GM19043 (cell line): Measurements from ENCODE around the gene GATAD2A.

ENCODE experiments used
- ATAC-seq: cut with Tn5 transposase; IDR thresholded peaks from one replicate; pipeline ENCODE4 v1.9.1; 2021; ENCODE audit warnings: low read depth; ENCODE audit not compliant: unreplicated experiment

Gene GATAD2A

DNA sequence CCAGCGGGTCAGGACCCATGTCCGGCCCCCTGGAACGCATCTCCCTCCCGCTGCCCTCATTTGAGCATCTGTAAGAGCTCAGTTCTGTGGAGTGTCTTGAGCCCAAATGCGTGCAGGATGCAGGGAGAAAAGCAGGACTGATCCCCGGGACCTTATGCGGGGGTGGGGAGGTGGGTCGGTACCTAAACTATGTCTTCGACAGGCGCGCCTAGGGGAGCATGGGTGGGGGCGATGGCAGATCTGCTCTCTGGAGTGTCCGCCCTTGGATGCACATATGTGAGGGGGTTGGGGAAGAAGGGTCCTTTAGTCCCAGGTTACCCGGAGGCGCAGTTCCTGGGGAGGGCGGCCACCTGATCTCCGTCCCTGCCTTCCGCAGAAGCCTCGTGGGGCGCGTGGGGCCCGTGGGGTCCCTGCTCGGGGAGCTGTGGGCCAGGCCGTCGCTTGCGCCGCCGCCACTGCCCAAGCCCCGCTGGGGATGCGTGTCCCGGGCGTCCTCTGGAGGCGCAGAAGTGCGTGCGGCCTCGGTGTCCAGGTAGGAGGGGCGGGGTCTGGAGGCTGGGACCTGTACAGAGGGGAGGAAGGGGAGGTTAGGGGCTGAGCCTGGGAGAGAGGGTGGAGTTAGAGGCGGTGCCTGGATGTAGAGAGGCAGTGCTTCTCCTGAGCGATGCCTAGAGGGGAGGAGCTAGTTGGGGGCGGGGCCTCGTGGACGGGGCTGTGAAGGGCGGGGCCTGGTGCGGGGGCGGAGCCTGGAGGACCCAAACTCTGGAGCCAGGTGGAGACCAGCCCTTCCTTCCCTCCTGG is 135.4 kb downstream of the GATAD2A start:
- no peak for ATAC-seq

DNA sequence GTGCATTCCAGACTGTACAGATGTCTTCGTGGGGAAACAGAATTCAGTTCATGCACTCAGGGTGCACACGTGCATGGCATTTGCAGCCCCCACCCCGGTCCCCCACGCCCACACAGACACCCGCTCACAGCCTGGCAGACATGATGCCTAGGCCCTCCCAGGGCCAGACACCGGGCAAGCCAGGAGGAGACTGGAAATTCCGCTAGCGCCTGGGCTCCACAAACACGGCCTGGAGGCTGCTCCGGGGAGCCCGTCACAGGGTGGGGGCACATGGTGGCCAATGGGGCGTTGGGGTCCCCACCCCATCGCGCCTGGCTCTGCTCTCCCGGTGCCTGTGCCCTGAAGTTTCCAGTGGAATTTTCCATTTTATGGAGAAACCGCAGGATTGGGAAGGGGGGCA is 136.1 kb downstream of the GATAD2A start:
- ATAC-seq, result no peak

DNA sequence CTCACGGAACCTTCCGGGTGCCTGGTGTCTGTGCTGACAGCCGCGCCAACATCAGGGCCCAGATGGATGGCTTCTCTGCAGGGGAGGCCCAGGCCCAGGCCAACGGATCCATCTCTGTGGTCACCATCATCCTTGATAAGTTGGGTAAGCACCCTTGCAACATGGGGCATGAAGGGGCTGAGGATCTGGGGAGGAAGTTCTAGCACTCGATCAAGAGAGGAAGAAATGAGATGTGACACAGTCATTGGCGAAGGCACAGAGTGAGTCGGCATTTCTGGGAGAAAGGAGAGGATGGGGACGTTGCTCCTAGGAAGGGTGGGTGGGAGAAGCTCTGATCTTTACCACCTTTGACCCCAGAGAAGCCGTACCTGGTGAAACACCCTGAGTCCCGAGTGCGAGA is 137.0 kb downstream of the GATAD2A start:
- ATAC-seq, result no peak

DNA sequence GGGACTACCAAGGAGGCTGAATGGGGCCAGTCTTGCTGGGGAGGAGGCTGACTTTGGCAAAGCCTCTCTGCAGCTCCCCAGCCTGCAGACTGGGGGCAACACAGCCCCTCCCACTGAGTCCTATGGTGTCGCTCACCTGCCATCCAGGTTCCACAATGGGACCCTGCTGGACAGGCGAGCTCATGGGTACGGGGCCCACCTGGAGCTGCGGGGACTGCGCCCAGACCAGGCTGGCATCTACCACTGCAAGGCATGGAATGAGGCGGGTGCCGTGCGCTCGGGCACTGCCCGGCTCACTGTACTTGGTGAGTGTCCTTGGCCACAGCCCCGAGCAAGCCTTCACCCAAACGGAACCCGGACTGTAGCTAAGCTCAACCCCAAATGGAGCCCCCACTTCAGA is 137.6 kb downstream of the GATAD2A start:
- ATAC-seq, result no peak

DNA sequence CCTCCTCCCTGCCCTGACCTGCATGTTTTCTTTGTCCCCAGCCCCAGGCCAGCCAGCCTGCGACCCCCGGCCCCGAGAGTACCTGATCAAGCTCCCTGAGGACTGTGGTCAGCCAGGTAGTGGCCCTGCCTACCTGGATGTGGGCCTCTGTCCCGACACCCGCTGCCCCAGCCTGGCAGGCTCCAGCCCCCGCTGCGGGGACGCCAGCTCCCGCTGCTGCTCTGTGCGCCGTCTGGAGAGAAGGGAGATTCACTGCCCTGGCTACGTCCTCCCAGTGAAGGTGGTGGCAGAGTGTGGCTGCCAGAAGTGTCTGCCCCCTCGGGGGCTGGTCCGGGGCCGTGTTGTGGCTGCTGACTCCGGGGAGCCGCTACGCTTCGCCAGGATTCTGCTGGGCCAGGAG is 138.2 kb downstream of the GATAD2A start:
- ATAC-seq, result no peak

DNA sequence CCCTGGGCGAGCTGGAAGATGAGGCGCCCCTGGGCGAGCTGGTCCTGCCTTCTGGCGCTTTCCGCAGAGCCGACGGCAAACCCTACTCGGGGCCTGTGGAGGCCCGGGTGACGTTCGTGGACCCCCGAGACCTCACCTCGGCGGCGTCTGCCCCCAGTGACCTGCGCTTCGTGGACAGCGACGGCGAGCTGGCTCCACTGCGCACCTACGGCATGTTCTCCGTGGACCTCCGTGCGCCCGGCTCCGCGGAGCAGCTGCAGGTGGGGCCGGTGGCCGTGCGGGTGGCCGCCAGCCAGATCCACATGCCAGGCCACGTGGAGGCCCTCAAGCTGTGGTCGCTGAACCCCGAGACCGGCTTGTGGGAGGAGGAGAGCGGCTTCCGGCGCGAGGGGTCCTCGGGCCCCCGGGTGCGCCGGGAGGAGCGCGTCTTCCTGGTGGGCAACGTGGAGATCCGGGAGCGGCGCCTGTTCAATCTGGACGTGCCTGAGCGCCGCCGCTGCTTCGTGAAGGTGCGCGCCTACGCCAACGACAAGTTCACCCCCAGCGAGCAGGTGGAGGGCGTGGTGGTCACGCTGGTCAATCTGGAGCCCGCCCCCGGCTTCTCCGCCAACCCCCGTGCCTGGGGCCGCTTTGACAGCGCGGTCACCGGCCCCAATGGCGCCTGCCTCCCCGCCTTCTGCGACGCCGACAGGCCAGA is 138.9 kb downstream of the GATAD2A start:
- no peak for ATAC-seq

DNA sequence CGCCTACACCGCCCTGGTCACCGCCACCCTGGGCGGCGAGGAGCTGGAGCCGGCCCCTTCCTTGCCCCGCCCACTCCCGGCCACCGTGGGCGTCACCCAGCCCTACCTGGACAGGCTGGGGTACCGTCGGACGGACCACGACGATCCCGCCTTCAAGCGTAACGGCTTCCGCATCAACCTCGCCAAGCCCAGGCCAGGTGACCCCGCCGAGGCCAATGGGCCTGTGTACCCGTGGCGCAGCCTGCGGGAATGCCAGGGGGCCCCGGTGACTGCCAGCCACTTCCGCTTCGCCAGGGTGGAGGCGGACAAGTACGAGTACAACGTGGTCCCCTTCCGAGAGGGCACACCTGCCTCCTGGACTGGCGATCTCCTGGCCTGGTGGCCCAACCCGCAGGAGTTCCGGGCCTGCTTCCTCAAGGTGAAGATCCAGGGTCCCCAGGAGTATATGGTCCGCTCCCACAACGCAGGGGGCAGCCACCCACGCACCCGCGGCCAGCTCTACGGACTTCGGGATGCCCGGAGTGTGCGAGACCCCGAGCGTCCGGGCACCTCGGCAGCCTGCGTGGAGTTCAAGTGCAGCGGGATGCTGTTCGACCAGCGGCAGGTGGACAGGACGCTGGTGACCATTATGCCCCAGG is 139.6 kb downstream of the GATAD2A start:
- ATAC-seq, result no peak

DNA sequence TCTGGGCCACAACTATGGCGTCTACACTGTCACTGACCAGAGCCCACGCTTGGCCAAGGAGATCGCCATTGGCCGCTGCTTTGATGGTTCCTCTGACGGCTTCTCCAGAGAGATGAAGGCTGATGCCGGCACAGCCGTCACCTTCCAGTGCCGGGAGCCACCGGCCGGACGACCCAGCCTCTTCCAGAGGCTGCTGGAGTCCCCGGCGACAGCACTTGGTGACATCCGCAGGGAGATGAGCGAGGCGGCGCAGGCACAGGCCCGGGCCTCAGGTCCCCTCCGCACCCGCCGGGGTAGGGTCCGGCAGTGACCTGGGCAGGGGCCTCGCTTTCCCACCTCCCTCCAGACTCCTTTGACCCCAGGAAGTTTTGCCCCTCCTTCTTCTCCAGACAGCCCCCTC is 140.2 kb downstream of the GATAD2A start:
- ATAC-seq, result no peak

DNA sequence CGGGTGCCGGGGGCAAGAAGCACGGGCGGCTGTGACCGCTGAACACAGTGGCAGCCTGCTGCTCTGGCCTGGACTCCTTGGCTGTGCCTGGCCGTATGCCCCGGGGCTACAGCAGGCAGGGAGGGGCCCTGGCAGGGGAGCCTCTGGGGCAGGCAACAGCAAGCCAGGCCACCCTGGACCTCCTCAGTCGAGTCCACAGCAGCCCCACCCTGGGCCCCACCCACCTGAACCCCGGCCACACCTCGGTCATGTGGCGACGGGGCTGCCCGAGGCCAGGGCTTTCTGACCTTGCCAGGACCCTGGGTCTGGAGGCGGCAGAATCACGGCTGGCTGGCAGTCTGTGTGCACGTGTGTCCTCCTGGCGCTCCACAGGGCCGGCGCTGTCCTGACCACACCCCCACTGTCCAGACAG is 141.3 kb downstream of the GATAD2A start:
- ATAC-seq, result no peak

DNA sequence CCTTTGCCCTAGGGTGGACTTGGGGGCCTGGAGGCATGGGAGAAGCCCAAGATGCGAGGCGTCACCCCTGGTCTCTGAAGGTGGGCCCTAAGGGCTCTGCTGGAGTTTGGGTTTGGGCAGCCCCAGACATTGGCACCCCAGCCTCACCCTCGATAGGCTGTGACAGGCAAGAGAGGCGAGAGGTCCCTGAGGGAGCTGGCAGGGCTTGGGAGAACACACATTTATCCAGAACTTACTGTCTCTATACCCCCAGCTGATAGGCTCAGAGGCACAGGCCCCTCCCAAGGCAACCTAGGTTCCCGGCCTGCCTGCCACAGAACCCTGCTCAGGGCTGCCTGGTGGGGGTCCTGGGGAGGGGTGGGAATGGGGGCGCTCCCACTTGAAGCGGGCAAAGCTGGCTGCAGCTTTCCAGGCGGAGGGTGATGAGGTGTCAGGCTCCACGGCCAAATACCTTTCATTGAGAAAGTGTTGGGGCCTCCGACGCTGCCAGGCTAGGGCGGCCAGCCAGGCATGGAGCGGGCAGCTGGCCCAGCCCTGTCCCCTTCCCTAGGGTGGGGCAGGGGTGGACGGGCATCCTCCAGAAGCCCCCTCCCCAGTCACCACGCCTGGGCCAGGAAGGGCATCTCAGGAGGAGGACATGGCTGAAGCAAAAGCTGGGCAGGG is 142.3 kb downstream of the GATAD2A start:
- no peak for ATAC-seq

DNA sequence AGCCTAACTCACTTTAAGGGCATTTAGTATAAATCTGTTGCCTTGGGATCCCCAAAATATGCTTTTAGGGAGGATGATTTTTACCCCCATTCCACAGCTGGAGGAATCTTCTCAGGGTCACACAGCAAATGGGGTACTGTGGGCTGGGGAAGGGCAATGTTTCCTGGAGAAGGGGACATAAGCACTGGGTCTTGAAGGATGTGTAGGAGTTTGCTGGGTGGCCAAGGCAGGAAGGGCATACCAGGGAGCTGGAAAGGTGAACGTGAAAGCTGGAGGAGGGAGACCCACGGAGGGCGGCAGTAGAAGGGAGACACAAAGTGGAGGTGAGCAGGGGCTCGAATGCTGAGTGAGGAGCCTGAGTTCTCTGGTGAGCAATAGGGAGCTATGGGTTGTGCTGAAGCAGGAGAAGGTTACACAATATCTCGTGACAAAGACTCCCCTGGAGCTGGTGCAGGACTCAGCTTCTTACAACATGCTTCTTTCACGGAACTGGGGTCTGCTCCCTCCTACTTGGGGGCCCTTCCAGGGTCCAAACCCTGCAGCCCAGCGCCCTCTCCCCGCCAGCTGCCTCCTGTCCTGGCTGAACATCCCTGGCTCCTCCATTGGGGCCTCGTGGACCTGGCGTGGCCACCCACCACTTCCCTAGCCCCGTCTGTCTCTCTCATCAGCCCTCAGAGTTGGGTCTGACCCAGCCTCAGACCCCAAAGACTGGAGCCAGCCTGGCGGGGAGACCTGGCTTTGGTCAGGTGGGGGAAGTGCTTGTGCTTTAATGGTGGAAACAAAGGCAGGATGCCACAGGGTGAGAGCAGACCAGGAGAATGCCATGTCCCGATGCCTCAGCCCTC is 143.7 kb downstream of the GATAD2A start:
- no peak for ATAC-seq

DNA sequence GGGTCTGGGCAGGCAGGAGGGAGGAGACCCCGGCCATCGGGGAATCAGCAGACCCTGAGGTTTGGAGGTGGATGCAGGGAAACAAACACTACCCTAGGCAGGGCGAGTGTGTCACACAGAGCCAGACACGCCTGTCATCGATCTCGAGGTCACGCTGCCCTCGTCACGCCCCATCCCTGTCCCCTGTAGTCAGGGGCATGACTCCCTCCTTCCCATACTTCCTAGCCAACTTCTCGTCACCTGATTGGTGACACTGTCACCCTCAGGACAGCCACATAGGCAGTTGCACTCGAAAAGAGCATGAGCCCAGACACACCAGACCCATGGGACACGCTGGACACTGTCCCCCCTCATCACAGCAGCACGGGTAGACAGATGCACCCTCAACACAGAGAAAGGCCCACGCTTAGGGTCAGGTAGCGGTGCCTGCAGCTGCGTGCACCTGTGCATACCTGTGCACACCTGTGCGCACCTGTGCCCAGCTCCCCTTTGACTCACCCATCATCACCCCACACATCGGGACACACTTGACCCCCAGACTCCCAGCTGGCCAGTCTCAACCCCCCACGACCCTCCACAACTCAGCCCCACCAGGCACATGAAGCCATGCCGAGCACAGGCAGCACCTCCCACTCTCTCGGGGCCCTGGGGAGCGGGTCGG is 144.5 kb downstream of the GATAD2A start:
- no peak for ATAC-seq

DNA sequence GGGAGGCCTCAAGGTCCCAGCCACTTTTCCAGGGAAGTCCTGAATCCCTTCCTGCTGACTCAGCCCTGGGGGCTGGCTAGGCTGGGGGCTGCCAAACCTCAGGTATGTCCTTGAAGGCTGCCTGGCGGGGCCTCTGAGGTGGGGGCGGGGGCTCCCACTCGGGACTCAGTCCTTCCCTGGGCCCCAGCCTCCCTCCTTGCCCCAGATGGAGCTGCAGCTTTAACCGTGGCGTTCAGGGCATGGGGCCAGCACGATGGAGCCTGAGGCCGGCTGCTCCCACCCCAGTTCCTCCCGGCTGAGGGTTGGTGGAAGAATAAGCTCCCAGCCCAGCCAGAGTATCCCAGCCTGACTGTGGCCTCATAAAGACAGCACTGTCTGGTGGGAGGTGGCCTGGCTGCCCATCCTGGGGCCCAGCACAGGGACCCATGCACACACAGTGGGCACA is 145.0 kb downstream of the GATAD2A start:
- ATAC-seq, result no peak

DNA sequence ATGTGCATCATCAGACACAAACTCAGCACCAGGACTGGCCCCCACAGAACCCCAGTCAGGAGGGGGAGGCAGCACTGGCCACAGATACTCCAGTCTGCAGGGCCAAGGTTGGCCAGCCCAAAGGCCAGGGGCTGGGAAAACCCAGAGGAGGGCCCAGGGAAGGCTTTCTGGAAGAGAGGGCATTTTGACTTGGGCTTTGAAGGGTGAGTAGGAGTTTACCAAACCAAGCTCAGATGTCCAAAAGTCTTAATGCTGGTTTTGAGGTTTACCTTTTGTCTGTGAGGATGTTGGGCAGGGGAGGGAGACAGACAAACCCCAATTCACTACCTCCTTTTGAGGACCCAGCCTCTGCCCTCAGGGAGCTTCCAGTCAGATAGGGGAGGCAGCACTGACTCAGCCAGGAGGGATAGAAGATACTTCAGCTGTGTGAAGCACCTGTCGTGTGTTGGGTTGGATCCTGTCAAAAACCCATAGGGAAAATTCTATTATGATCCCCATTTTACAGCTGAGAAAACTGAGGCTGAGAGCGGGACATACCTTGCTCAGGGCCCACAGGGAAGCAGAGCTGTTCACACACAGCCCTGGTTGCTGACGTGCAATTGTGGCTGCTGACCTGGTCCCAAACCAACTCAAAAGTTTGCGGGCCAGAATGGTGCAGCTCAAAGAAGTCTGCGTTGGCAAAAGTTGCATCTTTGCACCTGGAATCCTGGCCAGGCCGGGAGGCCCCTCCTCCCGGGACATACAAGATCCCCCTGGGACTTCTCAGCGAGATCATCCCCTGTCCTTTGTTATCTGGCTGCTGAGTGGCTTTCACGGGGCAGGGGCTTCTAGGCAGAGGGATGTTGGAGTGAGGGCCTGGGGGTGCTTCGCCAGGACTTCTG is 145.7 kb downstream of the GATAD2A start:
- no peak for ATAC-seq

DNA sequence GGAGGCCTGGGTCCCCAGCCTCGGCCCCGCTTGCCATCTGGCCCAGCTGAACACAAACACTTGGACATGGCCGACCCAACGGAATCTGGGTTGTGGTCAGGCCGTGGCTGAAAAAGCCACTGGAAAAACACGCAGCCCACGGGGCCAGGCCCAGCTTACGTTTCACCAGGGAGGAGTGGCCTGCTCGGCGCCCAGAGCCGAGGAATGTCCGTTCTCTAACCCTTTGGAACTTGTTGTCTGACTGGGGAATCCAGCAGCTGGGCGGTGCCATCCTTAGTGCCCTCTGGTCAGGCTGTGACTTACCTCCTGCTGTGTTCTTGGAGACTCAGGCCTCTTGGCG is 146.3 kb downstream of the GATAD2A start:
- ATAC-seq, result no peak

DNA sequence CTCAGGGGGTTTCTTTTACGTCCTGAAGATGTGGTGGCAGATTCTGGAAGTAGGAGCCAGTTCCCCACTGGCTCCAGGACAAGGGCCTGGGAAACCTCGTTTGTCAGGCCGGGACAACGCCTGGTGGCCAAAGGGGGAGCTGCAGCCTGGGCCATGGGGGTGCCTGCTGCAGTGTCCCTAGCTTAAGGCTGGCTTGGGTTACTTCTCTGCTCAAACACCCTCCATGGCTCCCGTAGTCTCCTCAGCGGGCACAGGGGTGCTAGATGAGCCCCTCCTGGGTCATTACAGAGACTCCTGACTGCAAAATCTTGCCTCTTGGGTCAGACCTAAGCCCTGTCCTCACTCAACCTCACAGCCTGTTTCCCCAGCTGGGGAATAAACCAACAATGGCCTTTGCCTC is 147.3 kb downstream of the GATAD2A start:
- no peak for ATAC-seq

DNA sequence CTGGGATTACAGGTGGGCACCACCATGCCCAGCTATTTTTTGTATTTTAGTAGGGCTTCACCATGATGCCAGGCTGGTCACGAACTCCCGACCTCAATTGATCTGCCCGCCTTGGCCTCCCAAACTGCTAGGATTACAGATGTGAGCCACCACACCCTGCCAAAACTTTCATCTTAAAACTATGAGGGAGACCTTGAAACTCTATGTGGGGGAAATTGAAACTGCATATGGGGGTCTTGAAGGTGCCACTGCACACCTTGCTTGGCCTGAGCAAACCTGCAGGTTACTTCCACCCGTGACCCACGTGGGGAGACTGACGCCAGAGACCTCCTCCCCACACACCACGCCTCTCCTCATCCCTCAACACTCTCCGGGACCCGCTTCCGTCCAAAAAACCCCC is 148.2 kb downstream of the GATAD2A start:
- ATAC-seq, result no peak

DNA sequence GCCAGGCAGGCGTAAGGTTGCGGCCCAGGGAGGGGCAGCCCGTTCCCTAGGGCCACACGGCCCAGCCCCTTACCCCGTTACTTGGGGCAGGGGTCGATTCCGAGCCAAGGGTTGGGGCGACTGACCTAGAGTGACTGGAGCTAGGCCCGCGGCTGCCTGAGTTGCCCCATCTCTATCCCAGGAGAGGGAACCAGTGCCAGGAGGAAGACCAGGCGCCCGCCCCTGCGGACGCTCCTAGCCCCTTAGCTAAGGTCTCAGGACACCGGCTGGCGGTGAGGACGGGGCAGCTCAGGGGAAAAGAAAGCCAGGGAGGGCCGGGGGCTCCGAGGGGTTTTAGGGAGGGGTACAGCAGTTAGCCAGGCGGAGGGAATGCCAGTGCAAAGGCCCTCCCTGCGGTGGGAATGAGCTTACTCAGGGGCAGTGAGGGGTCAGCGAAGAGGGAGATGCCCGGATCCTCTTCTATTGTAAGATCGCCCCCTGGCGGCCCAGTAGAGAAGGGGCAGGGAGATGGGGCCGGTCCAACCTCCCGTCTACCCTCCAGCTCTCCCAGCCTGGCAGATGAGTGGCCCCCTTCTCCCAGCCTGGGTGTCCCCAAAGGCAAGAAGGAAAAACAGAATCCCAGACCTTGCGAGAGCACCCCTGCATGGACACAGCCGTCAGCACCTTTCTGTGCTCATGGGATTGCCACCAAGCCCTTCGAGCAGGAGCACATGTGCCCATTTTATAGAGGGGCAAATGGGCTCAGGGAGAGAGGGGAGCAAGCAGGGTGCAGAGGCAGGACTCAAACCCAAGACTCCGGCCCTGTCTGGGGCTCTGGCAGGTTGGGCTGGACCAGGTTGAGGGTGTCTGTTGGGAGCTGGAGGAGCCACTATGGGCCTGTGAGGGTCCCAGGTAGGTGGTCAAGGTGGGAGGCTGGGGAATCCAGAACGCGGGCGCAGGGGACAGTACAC is 148.9 kb downstream of the GATAD2A start:
- no peak for ATAC-seq
